GM19193 (cell line): ENCODE measurements around the gene BOLA3.

ENCODE experiments used
- POLR2A ChIP-seq: IDR thresholded peaks from 4 replicates; pipeline ENCODE4 v1.6.1; 2011; ENCODE audit not compliant: insufficient read depth, insufficient read length; ENCODE audit errors: extremely low read depth

The BOLA3 gene, protein sequence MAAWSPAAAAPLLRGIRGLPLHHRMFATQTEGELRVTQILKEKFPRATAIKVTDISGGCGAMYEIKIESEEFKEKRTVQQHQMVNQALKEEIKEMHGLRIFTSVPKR

DNA sequence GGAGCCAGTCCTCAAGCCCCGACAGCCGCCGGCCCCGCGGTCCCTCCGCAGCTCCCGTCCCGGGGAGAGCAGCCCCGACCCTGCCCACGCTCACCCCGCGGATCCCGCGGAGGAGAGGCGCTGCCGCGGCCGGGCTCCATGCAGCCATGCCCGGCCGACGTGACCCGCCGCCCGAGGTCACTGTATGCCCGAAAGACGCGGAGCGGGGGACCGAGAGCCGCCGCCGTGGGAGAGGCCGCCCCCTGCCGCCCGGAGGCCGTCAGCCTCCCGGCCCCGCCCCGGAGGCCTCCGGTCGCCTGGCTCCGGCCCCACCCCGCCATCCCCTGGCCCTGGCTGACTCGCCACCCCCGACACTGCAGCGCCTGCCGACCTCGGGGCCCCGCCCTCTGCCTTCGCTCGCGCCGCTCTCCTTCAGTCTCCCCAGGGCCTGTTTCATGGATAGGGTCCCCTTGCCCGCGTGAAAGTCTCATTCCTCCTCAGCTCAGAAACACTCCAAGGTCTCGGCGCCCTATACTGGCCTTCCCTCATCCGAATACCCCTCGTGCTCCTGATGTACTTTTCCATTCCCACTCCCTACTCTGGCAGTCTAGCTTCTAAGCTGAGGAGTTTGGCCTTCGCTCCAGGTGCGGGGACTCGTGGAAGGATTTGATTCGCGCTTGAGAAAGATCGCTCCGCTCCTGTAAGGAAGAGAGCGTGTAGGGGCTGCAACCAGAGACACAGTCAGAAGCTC lies at the start of gene BOLA3:
BOLA3 (minus strand) TSS at position 186 of the 730 bp plus-strand sequence; CDS start at position 148, 38 bp downstream.
- peak; percentile 92 for TF ChIP-seq POLR2A

DNA sequence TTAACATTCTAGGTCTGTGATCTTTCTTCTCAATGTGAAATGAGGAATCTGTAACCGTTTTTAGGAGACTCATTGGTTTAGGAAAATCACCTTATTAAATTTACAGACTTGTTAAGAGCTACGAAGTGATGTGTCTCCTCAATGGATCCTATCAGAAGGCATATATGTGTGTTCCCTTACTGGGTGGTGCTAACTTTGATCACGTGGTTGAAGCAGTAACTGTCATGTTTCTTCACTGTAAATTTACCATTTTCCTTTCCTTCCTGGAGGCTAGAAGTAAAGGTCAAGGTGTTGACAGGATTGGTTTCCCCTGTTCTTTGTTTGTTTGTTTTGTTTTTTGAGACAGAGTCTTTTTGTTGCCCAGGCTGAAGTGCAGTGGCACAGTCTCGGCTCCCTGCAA lies 49.3 kb upstream of the BOLA3 start:
- TF ChIP-seq POLR2A, result no peak

GRCh38 chr2:74194799-74195198 lies 47.1 kb upstream of the BOLA3 start:
- TF ChIP-seq POLR2A, result no peak

DNA sequence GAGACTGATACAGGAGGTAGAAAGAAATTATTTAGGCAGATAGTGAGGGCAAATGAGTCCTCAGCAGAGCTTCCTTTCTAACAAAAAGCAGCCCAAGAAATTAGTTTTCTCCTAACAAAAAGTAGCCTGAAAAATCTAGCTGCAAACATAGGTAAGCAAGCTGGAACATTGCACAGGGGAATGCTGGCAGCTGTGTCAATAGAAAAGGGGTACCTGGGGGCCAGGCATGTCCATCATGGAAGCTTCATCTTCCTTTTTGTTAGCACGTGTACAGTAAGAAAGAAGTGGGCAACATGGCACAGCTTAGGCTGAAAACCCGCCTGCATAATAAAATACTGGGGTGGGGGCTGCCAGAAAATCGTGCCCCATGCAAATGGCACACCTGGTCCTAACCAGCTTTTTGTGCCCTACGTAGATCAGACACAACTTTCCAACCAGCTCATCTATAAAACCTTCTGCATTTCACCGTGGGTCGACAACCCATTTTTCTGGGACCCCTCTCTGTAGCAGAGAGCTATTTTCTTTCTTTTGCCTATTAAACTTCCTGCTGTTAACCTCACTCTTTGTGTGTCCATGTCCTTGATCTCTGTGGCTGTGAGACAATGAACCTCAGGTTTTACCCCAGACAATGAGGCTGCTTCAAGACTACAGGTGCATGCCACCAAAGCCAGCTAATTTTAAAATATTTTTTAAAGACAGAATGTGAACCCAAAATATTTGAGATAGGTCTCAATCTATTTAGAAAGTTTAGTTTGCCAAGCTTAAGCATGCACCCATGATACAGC lies 44.1 kb upstream of the BOLA3 start:
- TF ChIP-seq POLR2A, result no peak

GRCh38 chr2:74188696-74189095 lies 41.0 kb upstream of the BOLA3 start:
- TF ChIP-seq POLR2A, result no peak

DNA sequence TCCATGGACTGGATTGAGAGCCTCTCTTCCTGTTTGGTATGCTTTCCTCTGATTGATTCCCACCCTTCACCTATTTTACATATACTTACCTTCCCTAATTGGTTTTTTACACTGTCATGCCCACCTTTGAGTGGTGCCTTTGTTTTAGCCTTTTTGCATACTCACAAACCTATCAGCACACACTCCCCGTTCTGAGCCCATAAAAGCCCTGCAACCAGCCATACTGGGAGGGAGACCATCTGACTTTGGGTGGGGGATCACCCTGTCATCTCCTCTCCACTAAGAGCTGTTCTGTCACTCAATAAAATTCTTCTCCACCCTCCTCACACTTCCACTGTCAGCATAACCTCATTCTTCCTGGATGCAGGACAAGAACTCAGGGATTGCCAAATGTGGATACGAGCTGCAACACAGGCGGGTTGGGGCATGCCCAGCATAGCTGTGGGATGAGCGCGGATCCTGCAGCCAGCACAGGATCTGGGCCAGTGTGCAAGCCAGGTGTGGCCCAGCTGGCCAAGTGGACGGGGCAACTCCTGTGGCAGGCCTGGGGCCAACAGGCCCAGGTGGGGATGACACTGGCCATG lies 40.4 kb upstream of the BOLA3 start:
- TF ChIP-seq POLR2A, result no peak

DNA sequence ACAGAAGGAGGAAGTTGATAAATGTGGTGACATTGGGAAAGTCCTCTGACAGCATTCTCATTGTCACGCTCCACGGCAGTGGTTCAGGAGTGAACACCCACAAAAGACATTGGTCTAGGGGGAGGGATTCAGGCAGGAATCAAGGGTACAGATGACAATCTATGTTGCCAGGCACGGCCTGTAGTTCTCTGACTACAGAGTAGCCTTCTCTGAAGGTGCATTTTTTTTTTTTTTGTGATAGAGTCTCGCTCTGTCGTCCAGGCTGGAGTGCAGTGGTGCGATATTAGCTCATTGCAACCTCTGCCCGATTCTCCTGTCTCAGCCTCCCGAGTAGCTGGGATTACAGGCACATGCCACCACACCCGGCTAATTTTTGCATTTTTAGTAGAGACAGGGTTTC lies 38.3 kb upstream of the BOLA3 start:
- peak; percentile 31 for TF ChIP-seq POLR2A

DNA sequence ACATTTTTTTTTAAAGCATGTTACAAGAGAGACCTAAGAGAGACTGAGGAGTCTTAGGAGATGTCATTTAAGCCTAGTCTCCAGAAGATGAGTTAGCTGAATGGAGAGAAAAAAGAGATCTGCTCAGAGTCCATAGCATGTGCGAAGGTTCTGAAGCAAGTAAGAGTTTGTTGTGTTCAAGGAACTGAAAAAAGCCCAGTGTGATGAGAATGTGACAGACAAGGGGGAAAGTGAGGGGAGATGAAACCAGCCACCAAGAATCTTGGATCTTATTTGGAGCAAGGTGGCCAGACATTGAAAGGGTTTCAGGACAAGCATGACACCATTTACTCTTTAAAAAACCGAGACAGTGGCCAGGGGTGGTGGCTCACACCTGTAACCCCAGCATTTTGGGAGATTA lies 36.2 kb upstream of the BOLA3 start:
- TF ChIP-seq POLR2A, result no peak

DNA sequence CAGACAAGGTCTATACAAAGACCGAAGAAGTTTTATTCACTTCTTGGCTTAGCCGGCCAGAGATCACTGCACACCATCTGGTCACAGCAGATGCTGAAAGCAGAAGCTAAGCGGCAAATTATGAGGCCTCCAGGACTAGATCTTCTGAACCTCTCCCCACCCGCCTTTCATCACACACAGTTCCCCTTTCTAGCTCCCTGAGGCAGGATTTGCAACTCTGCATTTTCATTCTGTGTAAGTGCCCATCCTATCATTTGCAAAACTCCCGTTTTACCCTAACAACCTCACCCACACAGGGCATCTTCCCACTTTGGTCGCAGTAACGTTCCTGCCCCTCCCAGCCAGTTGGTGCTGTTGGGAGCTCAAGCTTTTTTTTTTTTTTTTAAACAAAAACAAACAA lies 34.0 kb upstream of the BOLA3 start:
- TF ChIP-seq POLR2A, result no peak

DNA sequence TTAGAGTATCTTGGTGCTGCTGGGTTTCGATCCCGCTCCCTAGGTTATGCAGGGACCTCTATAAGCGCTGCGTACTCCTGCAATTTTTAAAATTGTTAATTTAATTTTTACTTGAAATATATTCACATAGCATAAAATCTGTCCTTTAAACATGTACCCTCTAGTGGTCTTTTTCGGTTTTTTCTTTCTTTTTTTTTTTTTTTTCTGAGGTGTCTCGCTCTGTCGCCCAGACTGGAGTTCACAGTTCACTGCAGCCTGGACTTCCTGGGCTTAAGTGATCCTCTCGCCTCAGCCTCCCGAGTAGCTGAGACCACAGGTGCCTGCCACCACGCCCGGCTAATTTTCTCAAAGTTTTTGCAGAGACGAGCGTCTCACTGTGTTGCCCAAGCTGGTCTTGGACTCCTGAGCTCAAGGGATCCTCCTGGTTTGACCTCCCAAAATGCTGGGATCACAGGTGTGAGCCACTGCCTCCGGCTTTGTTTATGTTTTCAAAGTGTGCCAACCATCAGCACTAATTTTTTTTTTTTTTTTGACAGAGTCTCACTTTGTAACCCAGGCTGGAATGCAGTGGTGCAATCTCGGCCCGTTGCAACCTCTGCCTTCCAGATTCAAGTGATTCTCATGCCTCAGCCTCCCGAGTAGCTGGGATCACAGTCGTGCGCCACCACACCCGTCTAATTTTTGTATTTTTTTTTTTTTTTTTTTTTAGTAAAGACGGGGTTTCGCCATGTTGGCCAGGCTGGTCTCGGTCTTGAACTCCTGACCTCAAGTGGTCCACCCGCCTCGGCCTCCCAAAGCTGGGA lies 31.6 kb upstream of the BOLA3 start:
- TF ChIP-seq POLR2A, result no peak

DNA sequence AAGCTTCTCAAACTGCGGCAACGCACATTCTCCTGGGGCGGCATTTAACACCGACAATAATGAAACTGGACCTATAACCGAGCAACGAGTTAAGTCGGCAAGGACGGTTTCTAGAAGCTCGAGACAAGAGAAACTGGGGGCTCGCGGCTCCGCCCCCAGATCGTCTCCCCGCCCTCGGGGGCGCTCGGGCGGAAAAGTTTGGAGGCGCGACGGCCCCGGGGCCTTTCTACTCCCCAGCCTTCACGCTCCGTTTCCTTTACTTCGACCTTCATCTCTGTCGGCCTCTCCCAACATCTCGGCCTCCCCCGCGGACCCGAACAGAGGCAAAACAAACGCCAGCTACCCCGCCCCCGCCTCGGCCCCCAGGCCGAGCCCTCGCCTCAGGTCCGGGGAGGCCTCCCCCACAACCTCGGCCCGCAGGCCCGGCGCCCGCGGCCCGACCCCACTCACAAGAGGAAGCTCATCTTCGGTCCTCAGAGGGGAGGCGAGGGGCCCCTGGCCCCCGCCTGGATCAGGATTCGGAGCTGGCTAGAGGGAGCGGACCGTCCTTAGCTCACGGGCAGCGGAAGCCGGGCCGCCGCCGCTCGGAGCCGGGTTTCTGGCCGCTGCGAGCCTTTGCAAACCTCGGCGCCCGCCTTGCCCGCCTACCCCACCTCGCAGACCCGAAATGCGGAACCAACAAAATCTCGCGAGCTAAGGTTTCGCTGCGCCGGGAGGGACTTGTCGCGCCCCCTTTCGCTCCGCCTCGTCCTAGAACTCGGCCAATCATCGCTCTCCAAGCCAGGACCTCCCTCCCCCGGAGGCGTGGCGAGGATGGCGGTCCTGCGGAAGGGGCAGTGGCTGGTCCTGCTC lies 30.7 kb upstream of the BOLA3 start, which contains the start of gene MOB1A:
MOB1A (minus strand) TSS at position 669 of the 852 bp plus-strand sequence; CDS start at position 464, 205 bp downstream.
- TF ChIP-seq POLR2A, result peak; percentile 96

DNA sequence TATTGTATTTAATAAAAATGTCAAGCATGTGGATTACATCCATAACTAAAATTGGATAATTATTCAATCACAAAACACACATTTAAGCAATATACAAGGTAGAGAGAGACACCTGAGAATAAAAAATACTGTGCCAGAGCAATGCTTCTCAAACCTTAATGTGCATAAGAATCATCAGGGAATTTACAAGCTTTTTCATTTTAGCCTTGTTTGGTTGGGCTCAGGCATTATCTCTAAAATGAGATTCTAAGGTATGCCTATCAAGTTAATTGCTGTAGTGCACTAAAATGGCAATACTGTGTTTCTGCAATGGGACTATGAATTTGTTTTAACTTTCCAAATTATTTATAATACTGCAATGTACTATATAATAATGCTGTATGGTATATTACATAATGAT lies 30.0 kb upstream of the BOLA3 start:
- TF ChIP-seq POLR2A, result no peak

DNA sequence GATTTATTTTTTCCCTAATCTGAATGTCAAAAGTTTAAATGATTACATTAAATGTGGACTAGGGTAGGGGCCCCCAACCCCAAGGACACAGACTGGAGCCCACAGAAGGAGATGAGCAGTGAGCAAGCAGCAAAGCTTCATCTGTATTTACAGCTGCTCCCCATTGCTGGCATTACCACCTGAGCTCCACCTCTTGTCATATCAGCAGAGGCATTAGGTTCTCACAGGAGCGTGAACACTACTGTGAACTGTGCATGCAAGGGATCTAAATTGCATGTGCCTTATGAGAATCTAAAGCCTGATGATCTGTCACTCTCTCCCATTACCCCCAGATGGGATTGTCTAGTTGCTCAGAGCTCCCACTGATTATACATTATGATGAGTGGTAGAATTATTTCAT lies 27.2 kb upstream of the BOLA3 start:
- TF ChIP-seq POLR2A, result no peak

GRCh38 chr2:74168739-74169138 lies 21.0 kb upstream of the BOLA3 start:
- TF ChIP-seq POLR2A, result no peak
